Measurements from ENCODE around the gene DNAJC30.
"Not testable (repeated sequence)": the region's sequence is repeated elsewhere in the genome, so short reads cannot be mapped to it uniquely, and the experiment has no call there.

DNA sequence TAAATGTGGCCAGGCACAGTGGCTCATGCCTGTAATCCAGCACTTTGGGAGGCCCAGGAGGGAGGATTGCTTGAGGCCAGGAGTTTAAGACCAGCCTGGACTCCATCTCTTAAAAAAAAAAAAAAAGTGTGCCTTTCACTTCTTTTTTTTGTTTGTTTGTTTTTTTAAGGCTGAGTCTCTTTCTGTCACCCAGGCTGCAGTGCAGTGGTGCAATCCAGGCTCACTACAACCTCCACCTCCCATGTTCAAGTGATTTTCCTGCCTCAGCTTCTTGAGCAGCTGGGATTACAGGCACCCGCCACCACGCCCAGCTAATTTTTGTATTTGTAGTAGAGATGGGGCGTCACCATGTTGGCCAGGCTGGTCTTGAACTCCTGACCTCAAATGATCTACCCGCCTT is 38.9 kb upstream of the DNAJC30 start:
- TF ChIP-seq, protein P1, sequence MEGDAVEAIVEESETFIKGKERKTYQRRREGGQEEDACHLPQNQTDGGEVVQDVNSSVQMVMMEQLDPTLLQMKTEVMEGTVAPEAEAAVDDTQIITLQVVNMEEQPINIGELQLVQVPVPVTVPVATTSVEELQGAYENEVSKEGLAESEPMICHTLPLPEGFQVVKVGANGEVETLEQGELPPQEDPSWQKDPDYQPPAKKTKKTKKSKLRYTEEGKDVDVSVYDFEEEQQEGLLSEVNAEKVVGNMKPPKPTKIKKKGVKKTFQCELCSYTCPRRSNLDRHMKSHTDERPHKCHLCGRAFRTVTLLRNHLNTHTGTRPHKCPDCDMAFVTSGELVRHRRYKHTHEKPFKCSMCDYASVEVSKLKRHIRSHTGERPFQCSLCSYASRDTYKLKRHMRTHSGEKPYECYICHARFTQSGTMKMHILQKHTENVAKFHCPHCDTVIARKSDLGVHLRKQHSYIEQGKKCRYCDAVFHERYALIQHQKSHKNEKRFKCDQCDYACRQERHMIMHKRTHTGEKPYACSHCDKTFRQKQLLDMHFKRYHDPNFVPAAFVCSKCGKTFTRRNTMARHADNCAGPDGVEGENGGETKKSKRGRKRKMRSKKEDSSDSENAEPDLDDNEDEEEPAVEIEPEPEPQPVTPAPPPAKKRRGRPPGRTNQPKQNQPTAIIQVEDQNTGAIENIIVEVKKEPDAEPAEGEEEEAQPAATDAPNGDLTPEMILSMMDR (IDR thresholded peaks at IDR 0.05), result not testable (repeated sequence)
- TF ChIP-seq POLR2A (IDR thresholded peaks at IDR 0.05), result not testable (repeated sequence)
